H9 (cell line): Measurements from ENCODE around the gene MAST2. TPM values are rescaled to one million over a fixed set of nuclear protein-coding genes. Genes with fewer than 3 reads are reported as not detected.

Source experiments
- DNase-seq: peaks from one replicate; pipeline ENCODE4 v3.0.0-alpha.2; 2017
- H2AFZ ChIP-seq: one replicate; pipeline ENCODE4 v1.6.1; 2013; ENCODE audit warnings: mild to moderate bottlenecking, low read length, control low read depth, moderate library complexity
- H2AK5ac ChIP-seq: 2 replicates; pipeline ENCODE4 v1.6.1; 2013; ENCODE audit warnings: low read length, control low read depth, mixed read lengths; ENCODE audit not compliant: insufficient read length
- H2BK120ac ChIP-seq: one replicate; pipeline ENCODE4 v1.6.1; 2013; ENCODE audit warnings: low read depth, mild to moderate bottlenecking, low read length, control low read depth, inconsistent platforms; ENCODE audit not compliant: poor library complexity, severe bottlenecking
- H2BK12ac ChIP-seq: 2 replicates; pipeline ENCODE4 v1.6.1; 2013; ENCODE audit warnings: low read length, control low read depth, mixed read lengths, low read depth; ENCODE audit not compliant: insufficient read length
- H2BK15ac ChIP-seq: 2 replicates; pipeline ENCODE4 v1.6.1; 2013; ENCODE audit warnings: low read depth, low read length, control low read depth
- H2BK20ac ChIP-seq: one replicate; pipeline ENCODE4 v1.6.1; 2013; ENCODE audit warnings: low read depth, mild to moderate bottlenecking, low read length, control low read depth, inconsistent platforms; ENCODE audit not compliant: poor library complexity, severe bottlenecking
- H2BK5ac ChIP-seq: 2 replicates; pipeline ENCODE4 v1.6.1; 2013; ENCODE audit warnings: low read length, control low read depth, mixed read lengths; ENCODE audit not compliant: insufficient read length
- H3K14ac ChIP-seq: 2 replicates; pipeline ENCODE4 v1.6.1; 2013; ENCODE audit warnings: low read length, control low read depth; ENCODE audit not compliant: insufficient read depth
- H3K18ac ChIP-seq: 2 replicates; pipeline ENCODE4 v1.6.1; 2013; ENCODE audit warnings: low read depth, mild to moderate bottlenecking, mixed read lengths, low read length, control low read depth; ENCODE audit not compliant: insufficient read length
- H3K23ac ChIP-seq: 2 replicates; pipeline ENCODE4 v1.6.1; 2013; ENCODE audit warnings: low read length, control low read depth, mixed read lengths, low read depth; ENCODE audit not compliant: insufficient read length
- H3K23me2 ChIP-seq: 2 replicates; pipeline ENCODE4 v1.6.1; 2013; ENCODE audit warnings: low read depth, mild to moderate bottlenecking, mixed read lengths, low read length, control low read depth; ENCODE audit not compliant: insufficient read length, poor library complexity, severe bottlenecking
- H3K27ac ChIP-seq: 2 replicates; pipeline ENCODE4 v1.5.1; 2013; ENCODE audit warnings: low read length, control low read depth, mixed read lengths, low read depth; ENCODE audit not compliant: insufficient read length
- H3K27me3 ChIP-seq: 2 replicates; pipeline ENCODE4 v1.6.1; 2013; ENCODE audit warnings: low read length, control low read depth, inconsistent platforms; ENCODE audit not compliant: insufficient read depth
- H3K4ac ChIP-seq: 2 replicates; pipeline ENCODE4 v1.6.1; 2013; ENCODE audit warnings: low read depth, mild to moderate bottlenecking, control low read depth, inconsistent platforms, low read length, moderate library complexity
- H3K4me1 ChIP-seq: 2 replicates; pipeline ENCODE4 v1.6.1; 2013; ENCODE audit warnings: low read length, control low read depth, inconsistent platforms; ENCODE audit not compliant: insufficient read depth
- H3K4me2 ChIP-seq: 2 replicates; pipeline ENCODE4 v1.6.1; 2013; ENCODE audit warnings: low read length, control low read depth, mixed read lengths; ENCODE audit not compliant: insufficient read length, insufficient read depth
- H3K56ac ChIP-seq: 2 replicates; pipeline ENCODE4 v1.6.1; 2013; ENCODE audit warnings: low read depth, mild to moderate bottlenecking, mixed read lengths, low read length, control low read depth; ENCODE audit not compliant: insufficient read length
- H3K79me1 ChIP-seq: 2 replicates; pipeline ENCODE4 v1.6.1; 2013; ENCODE audit warnings: low read depth, mild to moderate bottlenecking, moderate library complexity, low read length, control low read depth, inconsistent platforms; ENCODE audit not compliant: insufficient read depth, poor library complexity, severe bottlenecking
- H3K79me2 ChIP-seq: 2 replicates; pipeline ENCODE4 v1.6.1; 2013; ENCODE audit warnings: low read length, control low read depth, inconsistent platforms; ENCODE audit not compliant: insufficient read depth
- H3K9ac ChIP-seq: 2 replicates; pipeline ENCODE4 v1.6.1; 2013; ENCODE audit warnings: low read length, control low read depth, mixed read lengths; ENCODE audit not compliant: insufficient read length; ENCODE audit errors: extremely low read depth
- H3K9me3 ChIP-seq: one replicate; pipeline ENCODE4 v1.6.1; 2013; ENCODE audit warnings: low read depth, low read length, inconsistent platforms; ENCODE audit not compliant: control insufficient read depth
- H3T11ph ChIP-seq: one replicate; pipeline ENCODE4 v1.6.1; 2013; ENCODE audit warnings: mild to moderate bottlenecking, low read length, control low read depth, inconsistent platforms
- H4K20me1 ChIP-seq: one replicate; pipeline ENCODE4 v1.6.1; 2013; ENCODE audit not compliant: control insufficient read depth, insufficient read length, insufficient read depth
- H4K5ac ChIP-seq: 2 replicates; pipeline ENCODE4 v1.6.1; 2013; ENCODE audit warnings: low read depth, mild to moderate bottlenecking, mixed read lengths, low read length, control low read depth; ENCODE audit not compliant: insufficient read length
- H4K8ac ChIP-seq: replicated peaks from 2 replicates; pipeline ENCODE4 v1.6.1; 2013; ENCODE audit warnings: low read length, control low read depth, mixed read lengths, low read depth; ENCODE audit not compliant: insufficient read length
- H4K91ac ChIP-seq: 2 replicates; pipeline ENCODE4 v1.6.1; 2013; ENCODE audit warnings: low read depth, mild to moderate bottlenecking, moderate library complexity, mixed read lengths, low read length, control low read depth; ENCODE audit not compliant: insufficient read length
- H3K27ac Mint-ChIP-seq, 3 experiments: 2 replicates in 2 of 3; 3 replicates in 1 of 3; pipeline ENCODE4 v1.8.0; 2020 to 2021; ENCODE audit warnings: mixed read lengths in 3 of 3, mild to moderate bottlenecking in 1 of 3, moderate library complexity in 1 of 3
- H3K27me3 Mint-ChIP-seq: 2 replicates; pipeline ENCODE4 v1.8.0; 2021; ENCODE audit warnings: low read depth, mild to moderate bottlenecking, moderate library complexity, mixed read lengths
- H3K36me3 Mint-ChIP-seq, 3 experiments: 2 replicates in 2 of 3; 3 replicates in 1 of 3; pipeline ENCODE4 v1.8.0; 2020 to 2021; ENCODE audit warnings: low read depth in 3 of 3, mixed read lengths in 3 of 3; ENCODE audit not compliant: insufficient read depth in 1 of 3
- H3K4me1 Mint-ChIP-seq, 2 experiments: 2 replicates each; pipeline ENCODE4 v1.8.0; 2020; ENCODE audit warnings: mixed read lengths in 2 of 2
- H3K4me3 Mint-ChIP-seq, 2 experiments: 2 replicates in 1 of 2; 3 replicates in 1 of 2; pipeline ENCODE4 v1.8.0; 2020 to 2021; ENCODE audit warnings: mild to moderate bottlenecking in 2 of 2, mixed read lengths in 2 of 2, moderate library complexity in 1 of 2
- H3K9me3 Mint-ChIP-seq, 2 experiments: 2 replicates in 1 of 2; 3 replicates in 1 of 2; pipeline ENCODE4 v1.8.0; 2020; ENCODE audit warnings: mild to moderate bottlenecking in 2 of 2, mixed read lengths in 2 of 2, moderate library complexity in 1 of 2
- WGBS: extraction: QIAGEN DNeasy Blood & Tissue Kit; methylation state at CpG from one replicate; pipeline ENCODE4 v1.1.7; 2013; ENCODE audit warnings: missing lambda C conversion rate, low lambda C conversion rate, mixed read lengths; ENCODE audit not compliant: insufficient read length; ENCODE audit errors: extremely low coverage; 5-methylcytosine and 5-hydroxymethylcytosine counted together
- total RNA-seq: library from RNA; stranded (reverse); gene quantifications from 2 replicates; pipeline ENCODE4 v1.2.1, GENCODE V29; 2021
- TF ChIP-seq, protein P1 (sequence below): fragments of 200-600 bp; sonication (generic); conservative IDR thresholded peaks from 3 replicates; pipeline ENCODE4 v1.8.0; 2021; ENCODE audit warnings: antibody characterized with exemption, mild to moderate bottlenecking

MAST2 gene
- total RNA-seq, 1 experiment from 2014 or later: 28.8 TPM

GRCh38 chr1:46053734-46054133, 250.3 kb downstream of the MAST2 start:
- H2BK12ac ChIP-seq: no peak overlapping the region
- H3K79me1 ChIP-seq: no peaks in the 10 kb centered on the region
- no peak overlapping the region for H3K4me3 Mint-ChIP-seq
- H4K8ac ChIP-seq: no peak overlapping the region
- H2AFZ ChIP-seq: no peak overlapping the region
- H3K4ac ChIP-seq: no peak overlapping the region
- no peak overlapping the region for H3K4me2 ChIP-seq
- H3K36me3 Mint-ChIP-seq: peaks cover 14 to 30% (median 15%) of the 10 kb centered on the region in 3 experiments
- peaks cover 7 to 9% of the 10 kb centered on the region in 2 experiments for H3K4me1 Mint-ChIP-seq
- TF ChIP-seq, protein P1, sequence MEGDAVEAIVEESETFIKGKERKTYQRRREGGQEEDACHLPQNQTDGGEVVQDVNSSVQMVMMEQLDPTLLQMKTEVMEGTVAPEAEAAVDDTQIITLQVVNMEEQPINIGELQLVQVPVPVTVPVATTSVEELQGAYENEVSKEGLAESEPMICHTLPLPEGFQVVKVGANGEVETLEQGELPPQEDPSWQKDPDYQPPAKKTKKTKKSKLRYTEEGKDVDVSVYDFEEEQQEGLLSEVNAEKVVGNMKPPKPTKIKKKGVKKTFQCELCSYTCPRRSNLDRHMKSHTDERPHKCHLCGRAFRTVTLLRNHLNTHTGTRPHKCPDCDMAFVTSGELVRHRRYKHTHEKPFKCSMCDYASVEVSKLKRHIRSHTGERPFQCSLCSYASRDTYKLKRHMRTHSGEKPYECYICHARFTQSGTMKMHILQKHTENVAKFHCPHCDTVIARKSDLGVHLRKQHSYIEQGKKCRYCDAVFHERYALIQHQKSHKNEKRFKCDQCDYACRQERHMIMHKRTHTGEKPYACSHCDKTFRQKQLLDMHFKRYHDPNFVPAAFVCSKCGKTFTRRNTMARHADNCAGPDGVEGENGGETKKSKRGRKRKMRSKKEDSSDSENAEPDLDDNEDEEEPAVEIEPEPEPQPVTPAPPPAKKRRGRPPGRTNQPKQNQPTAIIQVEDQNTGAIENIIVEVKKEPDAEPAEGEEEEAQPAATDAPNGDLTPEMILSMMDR: no peak
- H2BK120ac ChIP-seq: no peak overlapping the region
- H3K27me3 Mint-ChIP-seq: no peaks in the 10 kb centered on the region
- no peak overlapping the region for H3K9ac ChIP-seq
- H3K27me3 ChIP-seq: no peaks in the 10 kb centered on the region
- H3K23ac ChIP-seq: no peak overlapping the region
- H3K27ac Mint-ChIP-seq: no peak overlapping the region
- H3K9me3 ChIP-seq: no peaks in the 10 kb centered on the region
- no peak overlapping the region for H3K56ac ChIP-seq
- no peak overlapping the region for H2BK15ac ChIP-seq
- no peak overlapping the region for H2BK20ac ChIP-seq
- no peak overlapping the region for H3T11ph ChIP-seq
- H3K9me3 Mint-ChIP-seq: peaks cover 2 to 7% of the 10 kb centered on the region in 2 experiments; a peak in 3 of 5 replicates
- no peak overlapping the region for H2AK5ac ChIP-seq
- H3K23me2 ChIP-seq: no peaks in the 10 kb centered on the region
- no peak overlapping the region for H3K14ac ChIP-seq
- no peak for DNase-seq
- no peak overlapping the region for H2BK5ac ChIP-seq
- no peak overlapping the region for H3K18ac ChIP-seq
- no peak overlapping the region for H4K5ac ChIP-seq
- no peak overlapping the region for H3K27ac ChIP-seq
- no peaks in the 10 kb centered on the region for H3K79me2 ChIP-seq
- H4K20me1 ChIP-seq: no peaks in the 10 kb centered on the region
- WGBS: no CpG with 5 or more reads among the region's 2 CpGs
- H3K4me1 ChIP-seq: no peaks in the 10 kb centered on the region
- H4K91ac ChIP-seq: no peak overlapping the region
